OCI-LY7 (cell line): ENCODE measurements around the gene ST6GALNAC2. TPM values are rescaled to one million over a fixed set of nuclear protein-coding genes. Genes with fewer than 3 reads are reported as not detected.

ENCODE experiments used
- BruUV-seq: library from RNA; stranded (reverse); fragments of 400-500 nt; replicated peaks from 2 replicates; lab custom pipeline; 2021; lab: Mats Ljungman, UMichigan
- CTCF ChIA-PET: fragments of 300-600 bp; sonication (Branson Sonifier 250); formaldehyde crosslinking; loops from one replicate; lab custom pipeline; 2022; ENCODE audit warnings: antibody characterized with exemption; ENCODE audit not compliant: unreplicated experiment; lab: Charles Lee
- POLR2A ChIA-PET: fragments of 300-600 bp; sonication (Branson Sonifier 250); formaldehyde crosslinking; loops from one replicate; lab custom pipeline; 2022; ENCODE audit warnings: antibody characterized with exemption; lab: Charles Lee
- DNase-seq: peaks from one replicate; pipeline ENCODE4 v3.0.0-alpha.2; 2015; ENCODE audit warnings: low spot score
- H2AFZ ChIP-seq: fragments of 200-600 bp; sonication (generic), shearing (Covaris generic); 2 replicates; pipeline ENCODE4 v1.6.1; 2014; ENCODE audit warnings: mild to moderate bottlenecking, antibody characterized with exemption, low read length, moderate library complexity
- H3K27ac ChIP-seq: fragments of 200-600 bp; sonication (generic); 2 replicates; pipeline ENCODE4 v1.5.1; 2014; ENCODE audit warnings: mixed run types, low read depth, mild to moderate bottlenecking, moderate library complexity, low read length, inconsistent platforms; ENCODE audit not compliant: poor library complexity, severe bottlenecking
- H3K36me3 ChIP-seq: fragments of 200-600 bp; sonication (generic); 2 replicates; pipeline ENCODE4 v1.6.1; 2014; ENCODE audit warnings: mild to moderate bottlenecking, antibody characterized with exemption, low read length, moderate library complexity, mixed read lengths; ENCODE audit not compliant: insufficient read depth
- H3K4me1 ChIP-seq: fragments of 200-600 bp; sonication (generic); 2 replicates; pipeline ENCODE4 v1.5.1; 2014; ENCODE audit warnings: mild to moderate bottlenecking, low read length; ENCODE audit not compliant: insufficient read depth, poor library complexity, severe bottlenecking
- H3K4me2 ChIP-seq: fragments of 200-600 bp; sonication (generic); 2 replicates; pipeline ENCODE4 v1.6.1; 2014; ENCODE audit warnings: mild to moderate bottlenecking, low read length
- H3K4me3 ChIP-seq: fragments of 200-600 bp; sonication (generic); 2 replicates; pipeline ENCODE4 v1.5.1; 2014; ENCODE audit warnings: mild to moderate bottlenecking, low read depth, low read length; ENCODE audit not compliant: poor library complexity, severe bottlenecking
- H3K79me2 ChIP-seq: fragments of 200-600 bp; sonication (generic); 2 replicates; pipeline ENCODE4 v1.6.1; 2016; ENCODE audit warnings: low read depth, mild to moderate bottlenecking, low read length, moderate library complexity, mixed read lengths; ENCODE audit not compliant: insufficient read depth
- H3K9me2 ChIP-seq: fragments of 200-600 bp; sonication (generic); 2 replicates; pipeline ENCODE4 v1.6.1; 2016; ENCODE audit warnings: mild to moderate bottlenecking, low read length, mixed read lengths; ENCODE audit not compliant: insufficient read depth
- H3K9me3 ChIP-seq: fragments of 200-600 bp; sonication (generic); 2 replicates; pipeline ENCODE4 v1.6.1; 2014; ENCODE audit warnings: mild to moderate bottlenecking, mixed run types, low read length, mixed read lengths
- H4K20me1 ChIP-seq: fragments of 200-600 bp; sonication (generic); 2 replicates; pipeline ENCODE4 v1.6.1; 2014; ENCODE audit warnings: mild to moderate bottlenecking, antibody characterized with exemption, low read length, moderate library complexity, mixed read lengths; ENCODE audit not compliant: insufficient read depth
- CTCF ChIP-seq: fragments of 200-600 bp; sonication (generic); conservative IDR thresholded peaks from 2 replicates; pipeline ENCODE4 v1.5.1; 2014; ENCODE audit warnings: mild to moderate bottlenecking, antibody characterized with exemption, low read length, moderate library complexity, mixed read lengths
- EZH2phosphoT487 ChIP-seq: fragments of 200-600 bp; sonication (generic); IDR thresholded peaks from 2 replicates; pipeline ENCODE4 v1.6.1; 2018; ENCODE audit warnings: low read depth, borderline replicate concordance, mild to moderate bottlenecking, mixed run types, antibody characterized with exemption, low read length, moderate library complexity, mixed read lengths
- intact Hi-C: fragments of 100-400 bp; cut with micrococcal nuclease; formaldehyde crosslinking; loops from one replicate; pipeline ENCODE4 v1.10.0; 2022; ENCODE audit not compliant: unreplicated experiment
- total RNA-seq, 2 experiments: library from RNA; depleted of rRNA in 1 of 2; stranded (reverse); fragments of >200 nt in 1 of 2; shearing (Covaris generic) in 1 of 2; gene quantifications; 2 replicates each; pipeline ENCODE4 v1.2.3, GENCODE V29; 2014 to 2022

The ST6GALNAC2 gene
- total RNA-seq, 2 experiments from 2014 or later, result not detected

GRCh38 chr17:76543482-76543825 lies 42.2 kb downstream of the ST6GALNAC2 start:
- Histone ChIP-seq H4K20me1 (no peaks in the 10 kb centered on the region), H3K9me3 (no peaks in the 10 kb centered on the region), H3K4me1 (peaks cover 24% of the 10 kb centered on the region), H3K27ac (no peak overlapping the region), H2AFZ (no peak overlapping the region), H3K4me3 (no peak overlapping the region), H3K36me3 (no peaks in the 10 kb centered on the region), H3K79me2 (no peaks in the 10 kb centered on the region), H3K4me2 (no peak overlapping the region), H3K9me2 (no peaks in the 10 kb centered on the region)
- CTCF ChIA-PET, result no interaction called here
- TF ChIP-seq EZH2phosphoT487 (no peak), CTCF (no peak)
- POLR2A ChIA-PET, result interaction anchor here (1.9 kb wide), 1 partner anchor 15 kb away, joined by 7 read pairs; no protein-coding TSS in a partner anchor
- DNase-seq, result no peak
- intact Hi-C loops, result no loop called here
- BruUV-seq, result no TSS peak

GRCh38 chr17:76542984-76543383 lies 42.7 kb downstream of the ST6GALNAC2 start:
- Histone ChIP-seq H3K9me2 (no peaks in the 10 kb centered on the region), H3K36me3 (no peaks in the 10 kb centered on the region), H3K9me3 (no peaks in the 10 kb centered on the region), H4K20me1 (no peaks in the 10 kb centered on the region), H3K27ac (no peak overlapping the region), H3K4me1 (peaks cover 19% of the 10 kb centered on the region), H2AFZ (no peak overlapping the region), H3K79me2 (no peaks in the 10 kb centered on the region), H3K4me2 (no peak overlapping the region), H3K4me3 (no peak overlapping the region)
- no peak for DNase-seq
- intact Hi-C loops, result no loop called here
- CTCF ChIA-PET, result no interaction called here
- POLR2A ChIA-PET, result interaction anchor here (1.9 kb wide), 1 partner anchor 15 kb away, joined by 7 read pairs; no protein-coding TSS in a partner anchor
- TF ChIP-seq EZH2phosphoT487 (no peak), CTCF (no peak)
- no TSS peak for BruUV-seq

GRCh38 chr17:76542566-76542971 lies 43.1 kb downstream of the ST6GALNAC2 start:
- Histone ChIP-seq H3K4me2 (no peak overlapping the region), H4K20me1 (no peaks in the 10 kb centered on the region), H3K79me2 (no peaks in the 10 kb centered on the region), H3K36me3 (no peaks in the 10 kb centered on the region), H2AFZ (no peak overlapping the region), H3K9me2 (no peaks in the 10 kb centered on the region), H3K4me3 (no peak overlapping the region), H3K9me3 (no peaks in the 10 kb centered on the region), H3K27ac (no peak overlapping the region), H3K4me1 (peaks cover 15% of the 10 kb centered on the region)
- no TSS peak for BruUV-seq
- ChIA-PET CTCF (no interaction called here), POLR2A (interaction anchor here (1.9 kb wide), 1 partner anchor 14 kb away, joined by 7 read pairs; no protein-coding TSS in a partner anchor)
- no peak for TF ChIP-seq EZH2phosphoT487
- no peak for TF ChIP-seq CTCF
- intact Hi-C loops, result no loop called here
- DNase-seq, result no peak
